HCT116 (cell line): ENCODE data around the gene COL20A1.

Source experiments
- TF ChIP-seq, protein P1 (sequence below), 3 experiments: fragments of 200-600 bp in 1 of 3; sonication (generic) in 1 of 3; IDR thresholded peaks in 2 of 3; conservative IDR thresholded peaks in 1 of 3; 2 replicates each; pipeline ENCODE4 v1.5.1; 2012 to 2017; ENCODE audit warnings: low read depth in 2 of 3, low read length in 2 of 3, antibody characterized with exemption in 1 of 3, borderline replicate concordance in 1 of 3, control low read depth in 1 of 3, mild to moderate bottlenecking in 1 of 3, mixed read lengths in 1 of 3, mixed run types in 1 of 3, moderate library complexity in 1 of 3; ENCODE audit not compliant: insufficient read depth in 1 of 3
- TF ChIP-seq, protein P2 (sequence below): IDR thresholded peaks from 2 replicates; pipeline ENCODE4 v1.6.1; 2012

- TF ChIP-seq, protein P1, sequence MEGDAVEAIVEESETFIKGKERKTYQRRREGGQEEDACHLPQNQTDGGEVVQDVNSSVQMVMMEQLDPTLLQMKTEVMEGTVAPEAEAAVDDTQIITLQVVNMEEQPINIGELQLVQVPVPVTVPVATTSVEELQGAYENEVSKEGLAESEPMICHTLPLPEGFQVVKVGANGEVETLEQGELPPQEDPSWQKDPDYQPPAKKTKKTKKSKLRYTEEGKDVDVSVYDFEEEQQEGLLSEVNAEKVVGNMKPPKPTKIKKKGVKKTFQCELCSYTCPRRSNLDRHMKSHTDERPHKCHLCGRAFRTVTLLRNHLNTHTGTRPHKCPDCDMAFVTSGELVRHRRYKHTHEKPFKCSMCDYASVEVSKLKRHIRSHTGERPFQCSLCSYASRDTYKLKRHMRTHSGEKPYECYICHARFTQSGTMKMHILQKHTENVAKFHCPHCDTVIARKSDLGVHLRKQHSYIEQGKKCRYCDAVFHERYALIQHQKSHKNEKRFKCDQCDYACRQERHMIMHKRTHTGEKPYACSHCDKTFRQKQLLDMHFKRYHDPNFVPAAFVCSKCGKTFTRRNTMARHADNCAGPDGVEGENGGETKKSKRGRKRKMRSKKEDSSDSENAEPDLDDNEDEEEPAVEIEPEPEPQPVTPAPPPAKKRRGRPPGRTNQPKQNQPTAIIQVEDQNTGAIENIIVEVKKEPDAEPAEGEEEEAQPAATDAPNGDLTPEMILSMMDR (IDR thresholded peaks at IDR 0.05 in 2 of 3, conservative IDR thresholded peaks at IDR 0.05 in 1 of 3; ENCODE audit: borderline replicate concordance in 1 of 3, insufficient read depth in 1 of 3, low read depth in 2 of 3, low read length in 2 of 3), result no peak
- TF ChIP-seq, protein P2, sequence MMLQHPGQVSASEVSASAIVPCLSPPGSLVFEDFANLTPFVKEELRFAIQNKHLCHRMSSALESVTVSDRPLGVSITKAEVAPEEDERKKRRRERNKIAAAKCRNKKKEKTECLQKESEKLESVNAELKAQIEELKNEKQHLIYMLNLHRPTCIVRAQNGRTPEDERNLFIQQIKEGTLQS, result no peak
Observed at GRCh38 chr20:63371291-63371865, 78.4 kb downstream of the COL20A1 start.
